ENCODE measurements around the gene RIPPLY1.

RIPPLY1 gene, protein sequence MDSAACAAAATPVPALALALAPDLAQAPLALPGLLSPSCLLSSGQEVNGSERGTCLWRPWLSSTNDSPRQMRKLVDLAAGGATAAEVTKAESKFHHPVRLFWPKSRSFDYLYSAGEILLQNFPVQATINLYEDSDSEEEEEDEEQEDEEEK

GRCh38 chrX:106903291-106903824 is at the start of gene RIPPLY1:
Gene RIPPLY1 (minus strand): TSS chrX:106903341. CDS start chrX:106903287, 54 bp downstream.
- no peak for DNase-seq

DNA sequence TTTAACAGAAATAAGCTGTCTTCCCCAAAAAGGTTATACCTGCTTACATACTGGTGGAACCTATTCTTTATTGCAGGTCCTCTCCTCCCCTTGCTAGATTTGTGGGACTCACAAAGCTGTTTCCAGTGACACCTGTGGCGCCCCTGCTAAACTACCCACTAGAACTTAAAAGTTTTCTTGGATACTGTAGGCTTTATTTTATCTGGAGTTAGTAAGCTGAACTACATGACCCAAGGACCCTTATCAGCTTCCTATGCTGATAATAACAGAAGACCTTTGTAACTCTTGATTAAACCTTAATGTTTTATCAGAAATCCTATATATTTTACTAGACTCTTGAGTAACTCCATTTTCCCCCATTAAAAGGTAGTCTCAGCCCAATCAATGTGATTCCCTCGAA is 49.4 kb upstream of the RIPPLY1 start:
- DNase-seq: no peak

DNA sequence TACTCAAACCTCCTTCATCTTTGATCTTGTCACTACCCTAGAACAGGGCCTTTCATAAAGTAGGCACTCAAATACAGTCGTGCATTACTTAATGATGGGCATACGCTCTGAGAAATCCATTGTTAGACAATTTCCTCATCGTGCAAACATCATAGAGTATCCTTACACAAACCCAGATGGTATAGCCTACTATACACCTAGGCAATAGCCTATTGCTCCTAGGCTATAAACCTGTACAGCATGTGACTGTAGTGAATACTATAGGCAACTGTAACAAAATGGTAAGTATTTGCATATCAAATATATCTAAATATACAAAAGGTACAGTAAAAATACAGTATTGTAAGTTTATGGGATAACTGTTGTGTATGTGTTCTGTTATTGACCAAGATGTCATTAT is 48.9 kb upstream of the RIPPLY1 start:
- DNase-seq: no peak

- DNase-seq: no peak
Observed at GRCh38 chrX:106951230-106951629, 48.1 kb upstream of the RIPPLY1 start.

DNA sequence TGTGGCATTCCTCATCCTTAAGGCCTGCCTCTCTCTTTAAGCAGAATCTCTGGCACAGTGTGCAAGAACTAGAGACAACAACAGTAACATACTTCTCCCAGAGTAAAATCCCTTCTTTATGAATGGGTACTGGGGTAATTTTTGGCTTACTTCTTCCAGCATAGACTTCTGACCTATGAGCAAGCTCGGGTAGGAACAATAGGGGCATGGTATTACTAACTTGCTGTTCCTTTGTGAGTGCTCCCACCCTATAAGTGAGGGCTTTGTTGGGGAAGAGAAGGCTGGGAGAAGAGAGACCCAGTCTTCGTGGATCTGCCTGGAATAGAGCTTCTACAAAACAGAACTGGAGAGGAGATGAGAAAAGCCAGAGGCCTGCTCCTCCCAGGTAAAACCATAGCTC is 47.2 kb upstream of the RIPPLY1 start:
- no peak for DNase-seq

DNA sequence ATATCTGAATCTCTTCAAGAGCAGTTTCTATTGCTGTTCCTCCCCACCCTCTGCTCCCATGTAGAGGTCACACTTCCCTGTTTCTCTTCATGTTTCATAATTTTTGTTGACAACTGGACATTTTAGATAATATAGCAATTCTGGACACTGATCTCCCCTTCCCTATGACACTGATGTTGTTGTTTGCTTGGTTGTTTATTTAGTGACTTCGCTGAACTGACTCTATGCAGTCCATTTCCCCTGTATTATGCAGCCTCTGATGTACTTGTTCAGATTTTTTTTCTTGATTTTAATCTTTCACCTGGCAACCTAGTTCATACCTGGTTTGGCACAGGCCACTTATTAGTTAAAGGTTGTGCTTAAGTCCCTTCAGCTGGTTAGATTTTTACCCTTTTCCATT is 46.2 kb upstream of the RIPPLY1 start:
- no peak for DNase-seq

- no peak for DNase-seq
Observed at GRCh38 chrX:106948641-106949040, 45.5 kb upstream of the RIPPLY1 start.

DNA sequence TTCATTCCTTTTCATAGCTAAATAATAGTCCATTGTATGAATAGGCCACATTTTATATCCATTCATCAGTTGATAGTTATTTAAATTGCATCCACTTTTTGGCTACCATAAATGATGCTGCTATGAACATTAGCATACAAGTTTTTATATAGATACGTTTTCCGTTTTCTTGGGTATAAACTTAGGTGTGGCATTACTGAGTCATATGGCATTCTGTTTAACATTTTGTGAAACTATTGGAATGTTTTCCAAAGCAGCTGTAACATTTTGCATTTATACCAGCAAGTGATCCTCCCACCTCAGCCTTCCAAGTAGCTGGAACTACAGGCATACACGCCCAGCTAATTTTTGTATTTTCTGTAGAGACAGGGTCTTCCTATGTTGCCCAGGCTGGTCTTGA is 43.3 kb upstream of the RIPPLY1 start:
- DNase-seq: no peak

- DNase-seq: no peak
Observed at GRCh38 chrX:106940068-106940467, 36.9 kb upstream of the RIPPLY1 start.

GRCh38 chrX:106939566-106939965 is 36.4 kb upstream of the RIPPLY1 start:
- DNase-seq: no peak

GRCh38 chrX:106936246-106936645 is 33.1 kb upstream of the RIPPLY1 start:
- no peak for DNase-seq

DNA sequence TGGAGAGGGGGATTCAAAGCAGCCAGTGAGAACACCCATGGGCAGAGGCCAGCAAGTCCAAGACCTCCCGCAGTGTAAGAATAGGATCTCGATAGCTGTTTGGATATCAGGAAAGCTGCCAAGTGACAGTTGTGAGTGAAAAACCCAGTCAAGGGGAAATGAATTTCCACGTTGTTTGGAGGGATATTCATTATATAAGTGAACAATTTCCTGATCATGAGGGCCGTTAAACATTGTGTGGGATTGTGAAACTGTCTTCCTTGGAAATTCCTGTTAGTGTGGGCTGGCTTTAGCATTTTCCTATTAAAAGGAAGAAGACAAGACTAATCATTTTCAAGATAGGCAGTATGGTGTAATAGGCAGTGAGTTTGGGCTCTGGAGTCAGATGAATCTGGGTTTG is 32.0 kb upstream of the RIPPLY1 start:
- no peak for DNase-seq

GRCh38 chrX:106933538-106933961 is 30.4 kb upstream of the RIPPLY1 start:
- DNase-seq: no peak

- DNase-seq: no peak
Observed at GRCh38 chrX:106932960-106933537, 29.9 kb upstream of the RIPPLY1 start.

DNA sequence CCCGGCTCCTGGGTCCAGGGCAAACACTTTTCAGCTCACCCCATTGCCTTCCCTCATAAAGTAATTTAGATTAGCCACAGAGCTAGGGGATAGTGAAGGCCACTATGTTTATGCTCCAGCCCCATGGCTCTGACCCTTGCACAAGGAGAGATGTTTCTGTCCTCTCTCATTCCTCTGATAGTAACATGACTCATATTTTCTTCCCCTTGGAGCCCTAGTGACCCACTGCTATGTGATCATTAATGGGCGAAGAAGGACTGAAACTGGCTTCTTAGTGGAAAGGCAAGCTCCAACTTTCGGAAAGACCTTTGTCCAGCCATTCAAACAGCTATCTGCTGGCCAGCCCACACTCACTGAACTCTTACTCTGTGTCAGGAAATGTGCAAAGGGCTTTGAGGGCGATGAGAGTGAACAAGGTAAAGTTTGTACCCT is 29.4 kb upstream of the RIPPLY1 start:
- DNase-seq: no peak

GRCh38 chrX:106931831-106932491 is 28.8 kb upstream of the RIPPLY1 start:
- no peak for DNase-seq

- DNase-seq: no peak
Observed at GRCh38 chrX:106928227-106928626, 25.1 kb upstream of the RIPPLY1 start.

DNA sequence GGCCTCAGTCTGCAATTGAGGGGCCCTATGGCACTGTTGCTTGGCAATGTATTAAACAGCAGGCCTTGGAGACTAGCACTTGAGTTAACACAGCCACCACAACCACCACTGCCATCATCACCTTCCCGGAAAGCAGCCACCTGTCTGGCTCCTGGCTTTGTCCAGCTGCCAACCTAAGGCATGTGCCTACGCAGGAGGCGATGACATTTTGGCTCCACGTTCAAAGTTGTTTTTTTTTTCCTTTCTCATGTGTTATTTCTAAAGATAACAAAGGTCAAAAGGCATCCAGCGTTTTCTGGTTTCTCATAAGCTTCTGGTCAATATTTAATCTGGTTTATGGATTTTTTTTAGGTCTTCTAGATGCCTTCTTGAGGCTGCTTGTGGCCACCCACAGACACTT is 24.6 kb upstream of the RIPPLY1 start:
- no peak for DNase-seq

- DNase-seq: no peak
Observed at GRCh38 chrX:106927023-106927422, 23.9 kb upstream of the RIPPLY1 start.

GRCh38 chrX:106921637-106922036 is 18.5 kb upstream of the RIPPLY1 start:
- DNase-seq: no peak

DNA sequence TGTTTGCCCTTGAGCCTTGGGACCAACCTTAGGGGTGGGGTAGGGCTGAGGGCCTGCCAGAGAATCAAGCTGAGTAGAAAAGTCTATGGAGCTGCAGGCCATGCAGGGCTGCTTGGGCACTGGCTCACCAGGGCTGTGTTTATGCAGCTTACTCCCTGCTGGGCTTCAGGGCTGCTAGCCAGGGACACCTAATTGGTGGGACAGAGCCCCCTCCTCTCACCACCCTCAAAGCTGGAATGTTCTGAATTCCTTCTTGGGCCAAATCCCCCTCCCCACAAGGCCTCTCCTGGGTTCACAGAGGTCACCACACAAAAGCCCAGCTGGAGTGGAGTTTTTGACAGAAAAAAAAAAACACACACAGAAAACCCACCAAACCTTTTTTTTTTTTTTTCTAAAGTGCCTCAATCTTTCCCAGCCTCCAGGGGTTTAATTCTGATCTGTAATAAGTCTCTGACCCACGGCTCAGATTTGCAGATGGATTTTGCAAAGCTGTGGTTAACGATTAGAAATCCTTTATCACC is 16.9 kb upstream of the RIPPLY1 start, which contains the start of gene CLDN2:
TSS of gene CLDN2 (plus strand) at position 471 of the 521 bp plus-strand sequence. CDS start 7,827 bp downstream, outside the sequence.
- DNase-seq: no peak

- no peak for DNase-seq
Observed at GRCh38 chrX:106917830-106918500, 14.8 kb upstream of the RIPPLY1 start.

DNA sequence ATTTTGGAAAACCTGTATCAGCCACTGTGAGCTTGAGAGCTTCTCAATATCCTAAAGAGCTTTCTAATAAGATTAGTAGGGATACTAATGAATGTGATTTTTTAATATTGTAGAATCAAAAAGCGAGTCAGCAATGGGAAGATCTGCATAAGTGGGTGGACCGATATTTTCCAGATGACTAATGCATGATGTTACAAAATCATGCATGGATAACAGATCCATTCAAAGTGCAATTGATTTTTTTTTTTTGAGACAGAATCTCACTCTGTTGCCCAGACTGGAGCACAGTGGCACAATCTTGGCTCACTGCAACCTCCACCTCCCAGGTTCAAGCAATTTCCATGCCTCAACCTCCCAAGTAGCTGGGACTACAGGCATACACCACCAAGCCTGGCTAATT is 9.7 kb upstream of the RIPPLY1 start:
- DNase-seq: no peak
